Liver (tissue), 9 donors: Measurements from ENCODE around the gene SLC24A4. TPM values are rescaled to one million over a fixed set of nuclear protein-coding genes. Genes with fewer than 3 reads are reported as not detected.
"Not testable (repeated sequence)": the region's sequence is repeated elsewhere in the genome, so short reads cannot be mapped to it uniquely, and the experiment has no call there.

ENCODE experiments used
- DNase-seq: peaks from one replicate; pipeline ENCODE4 v3.0.0-alpha.2; 2017; ENCODE audit warnings: low spot score
- H3K27ac ChIP-seq, 2 donors: one replicate each; pipeline ENCODE4 v1.7.0; 2013; ENCODE audit warnings: inconsistent platforms in 2 of 2, low read length in 2 of 2, control low read depth in 1 of 2, low read depth in 1 of 2, mild to moderate bottlenecking in 1 of 2
- H3K27me3 ChIP-seq, 4 donors: one replicate each; pipeline versions ENCODE4 v1.6.1 to v1.7.0; 2013; ENCODE audit warnings: low read length in 3 of 4, inconsistent platforms in 1 of 4, mild to moderate bottlenecking in 1 of 4, moderate library complexity in 1 of 4; ENCODE audit not compliant: control insufficient read depth in 4 of 4, insufficient read depth in 4 of 4
- H3K36me3 ChIP-seq, 4 donors: one replicate each; pipeline versions ENCODE4 v1.6.1 to v1.7.0; 2013; ENCODE audit warnings: low read length in 3 of 4, mild to moderate bottlenecking in 3 of 4, low read depth in 1 of 4, moderate library complexity in 1 of 4; ENCODE audit not compliant: control insufficient read depth in 4 of 4, insufficient read depth in 3 of 4
- H3K4me1 ChIP-seq, 4 donors: one replicate each; pipeline versions ENCODE4 v1.6.1 to v1.7.0; 2013; ENCODE audit warnings: low read length in 3 of 4, mild to moderate bottlenecking in 3 of 4, moderate library complexity in 1 of 4; ENCODE audit not compliant: control insufficient read depth in 4 of 4, insufficient read depth in 4 of 4
- H3K4me3 ChIP-seq, 3 donors: one replicate each; pipeline versions ENCODE4 v1.6.1 to v1.7.0; 2013; ENCODE audit warnings: low read length in 3 of 3, control low read depth in 1 of 3, low read depth in 1 of 3, mild to moderate bottlenecking in 1 of 3
- H3K9ac ChIP-seq, 2 donors: one replicate each; pipeline ENCODE4 v1.7.0; 2013; ENCODE audit warnings: low read length in 2 of 2, mild to moderate bottlenecking in 2 of 2, moderate library complexity in 2 of 2, control low read depth in 1 of 2, low read depth in 1 of 2
- H3K9me3 ChIP-seq, 4 donors: one replicate each; pipeline versions ENCODE4 v1.6.1 to v1.7.0; 2013; ENCODE audit warnings: low read length in 3 of 4; ENCODE audit not compliant: control insufficient read depth in 4 of 4
- ATF3 ChIP-seq: IDR thresholded peaks from 2 replicates; pipeline ENCODE4 v1.6.1; 2016; ENCODE audit warnings: antibody characterized with exemption
- CTCF ChIP-seq: fragments of 150-350 bp; IDR thresholded peaks from 2 replicates; pipeline ENCODE4 v1.5.1; 2017; ENCODE audit warnings: improper control_type of control experiment, low read depth, low read length; ENCODE audit not compliant: missing input control
- EGR1 ChIP-seq, 2 donors: IDR thresholded peaks; 2 replicates each; pipeline ENCODE4 v1.6.1; 2016 to 2018; ENCODE audit warnings: antibody characterized with exemption in 2 of 2, low read depth in 2 of 2
- FOXA1 ChIP-seq: IDR thresholded peaks from 2 replicates; pipeline ENCODE4 v1.6.1; 2016; ENCODE audit warnings: antibody characterized with exemption
- FOXA2 ChIP-seq: IDR thresholded peaks from 2 replicates; pipeline ENCODE4 v1.6.1; 2016; ENCODE audit warnings: antibody characterized with exemption
- GABPA ChIP-seq, 2 donors: IDR thresholded peaks in 1 of 2; conservative IDR thresholded peaks in 1 of 2; 2 replicates each; pipeline ENCODE4 v1.6.1; 2016; ENCODE audit warnings: antibody characterized with exemption in 2 of 2, mild to moderate bottlenecking in 1 of 2, moderate library complexity in 1 of 2
- HNF4A ChIP-seq, 2 donors: conservative IDR thresholded peaks; 2 replicates each; pipeline ENCODE4 v1.6.1; 2016; ENCODE audit warnings: antibody characterized with exemption in 2 of 2, mild to moderate bottlenecking in 2 of 2
- HNF4G ChIP-seq: IDR thresholded peaks from 2 replicates; pipeline ENCODE4 v1.6.1; 2016; ENCODE audit warnings: antibody characterized with exemption
- JUND ChIP-seq, 2 donors: IDR thresholded peaks; 2 replicates each; pipeline ENCODE4 v1.6.1; 2016; ENCODE audit warnings: antibody characterized with exemption in 2 of 2
- NR2F2 ChIP-seq: IDR thresholded peaks from 2 replicates; pipeline ENCODE4 v1.6.1; 2016; ENCODE audit warnings: antibody characterized with exemption
- RAD21 ChIP-seq, 2 donors: IDR thresholded peaks; 2 replicates each; pipeline ENCODE4 v1.6.1; 2016; ENCODE audit warnings: antibody characterized with exemption in 2 of 2, mild to moderate bottlenecking in 2 of 2
- RXRA ChIP-seq, 2 donors: IDR thresholded peaks; 2 replicates each; pipeline ENCODE4 v1.6.1; 2017 to 2018; ENCODE audit warnings: antibody characterized with exemption in 2 of 2, mild to moderate bottlenecking in 1 of 2
- TAF1 ChIP-seq: conservative IDR thresholded peaks from 2 replicates; pipeline ENCODE4 v1.6.1; 2016; ENCODE audit warnings: antibody characterized with exemption, mild to moderate bottlenecking
- WGBS: extraction: QIAGEN DNeasy Blood & Tissue Kit; methylation state at CpG from one replicate; pipeline ENCODE4 v1.1.7; 2013; 5-methylcytosine and 5-hydroxymethylcytosine counted together
- polyA plus RNA-seq, 2 donors: library from polyadenylated mRNA; stranded (reverse) in 1 of 2; unstranded in 1 of 2; fragments of 200-250 nt in 1 of 2; fragments of >200 nt in 1 of 2; fragmentation: Nextera tagmentation in 1 of 2; extraction: Ambion mirVana in 1 of 2; gene quantifications; one replicate each; pipeline versions ENCODE4 v1.2.1 to v1.2.3, GENCODE V29; 2013 to 2015
- total RNA-seq, 2 donors: library from RNA; depleted of rRNA; stranded (reverse); fragments of >200 nt; gene quantifications; one replicate each; pipeline ENCODE4 v1.2.3, GENCODE V29; 2014
- TF ChIP-seq, protein P1 (sequence below): IDR thresholded peaks from 2 replicates; pipeline ENCODE4 v1.6.1; 2016; ENCODE audit warnings: antibody characterized with exemption
- TF ChIP-seq, protein P2 (sequence below): IDR thresholded peaks from 2 replicates; pipeline ENCODE4 v1.6.1; 2016; ENCODE audit warnings: antibody characterized with exemption
- donor health status: healthy.
- donor health status: healthy.
- donor health status: healthy.
- donor health status: healthy.
- donor health status: healthy.

Gene SLC24A4
- total and polyA plus RNA-seq, 4 donors = 0.06 to 0.23 (median 0.12) TPM

DNA sequence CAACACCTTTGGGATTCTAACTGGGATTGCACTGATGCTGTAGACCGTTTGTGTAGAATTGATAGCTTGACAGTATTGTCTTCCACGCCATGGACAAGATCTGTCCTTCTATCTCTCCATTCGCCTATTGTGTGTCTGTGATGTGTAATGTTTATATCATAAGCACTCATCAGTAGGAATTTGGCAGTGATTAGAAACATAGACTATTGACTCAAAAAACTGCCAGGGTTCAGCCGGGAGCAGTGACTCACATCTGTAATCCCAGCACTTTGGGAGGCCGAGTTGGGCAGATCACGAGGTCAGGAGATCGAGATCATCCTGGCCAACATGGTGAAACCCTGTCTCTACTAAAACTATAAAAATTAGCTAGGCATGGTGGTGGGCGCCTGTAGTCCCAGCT lies 213.3 kb downstream of the SLC24A4 start:
- H3K9me3 ChIP-seq, H3K27me3 ChIP-seq, H3K36me3 ChIP-seq, DNase-seq, H3K4me3 ChIP-seq, H3K9ac ChIP-seq: not testable (repeated sequence)
- WGBS = 62% methylated on average over 8 of the region's 8 CpGs
- TF ChIP-seq HNF4A (conservative IDR thresholded peaks at IDR 0.05) (peak in 1 of 2 donors; percentile 27), JUND (IDR thresholded peaks at IDR 0.05) (peak in 1 of 2 donors; percentile 39), RXRA (IDR thresholded peaks at IDR 0.05) (peak in 1 of 2 donors; percentile 33)
- peak overlapping the region in 1 of 2 donors; percentile 51 for H3K27ac ChIP-seq
- H3K4me1 ChIP-seq = peaks cover 25 to 46% (median 41%) of the 10 kb centered on the region in 4 donors

GRCh38 chr14:92538412-92538985 lies 215.5 kb downstream of the SLC24A4 start:
- no peak overlapping the region for H3K4me3 ChIP-seq
- DNase-seq = no peak
- no peaks in the 10 kb centered on the region for H3K36me3 ChIP-seq
- peaks cover 22 to 32% (median 29%) of the 10 kb centered on the region in 4 donors for H3K4me1 ChIP-seq
- H3K27me3 ChIP-seq = no peaks in the 10 kb centered on the region
- TF ChIP-seq NR2F2 (no peak), HNF4A (conservative IDR thresholded peaks at IDR 0.05) (peak; percentile 72 to 73), JUND (IDR thresholded peaks at IDR 0.05) (peak in 1 of 2 donors; percentile 20), RXRA (IDR thresholded peaks at IDR 0.05) (peak; percentile 5 to 39)
- WGBS = 48% methylated on average over 6 of the region's 6 CpGs
- H3K9ac ChIP-seq = peak overlapping the region; percentile 18 to 24
- H3K9me3 ChIP-seq = no peaks in the 10 kb centered on the region
- peak overlapping the region; percentile 68 to 81 for H3K27ac ChIP-seq

GRCh38 chr14:92539419-92539818 lies 216.5 kb downstream of the SLC24A4 start:
- H3K9me3 ChIP-seq = no peaks in the 10 kb centered on the region
- H3K36me3 ChIP-seq = no peaks in the 10 kb centered on the region
- WGBS = 58% methylated on average over 3 of the region's 3 CpGs
- no peak overlapping the region for H3K9ac ChIP-seq
- H3K4me1 ChIP-seq = peaks cover 23 to 32% (median 29%) of the 10 kb centered on the region in 4 donors
- H3K27ac ChIP-seq = peak overlapping the region; percentile 68 to 81
- no peak for DNase-seq
- TF ChIP-seq HNF4A (conservative IDR thresholded peaks at IDR 0.05) (peak; percentile 64 to 80), TAF1 (no peak), ATF3 (no peak), FOXA1 (no peak), RXRA (IDR thresholded peaks at IDR 0.05) (peak; percentile 59 to 78), CTCF (peak; percentile 1), HNF4G (no peak), RAD21 (IDR thresholded peaks at IDR 0.05) (no peak), FOXA2 (no peak), EGR1 (IDR thresholded peaks at IDR 0.05; ENCODE audit: low read depth in 2 of 2) (no peak), JUND (IDR thresholded peaks at IDR 0.05) (peak in 1 of 2 donors; percentile 58), GABPA (IDR thresholded peaks at IDR 0.05 in 1 of 2, conservative IDR thresholded peaks at IDR 0.05 in 1 of 2) (no peak), NR2F2 (no peak)
- TF ChIP-seq, protein P1, sequence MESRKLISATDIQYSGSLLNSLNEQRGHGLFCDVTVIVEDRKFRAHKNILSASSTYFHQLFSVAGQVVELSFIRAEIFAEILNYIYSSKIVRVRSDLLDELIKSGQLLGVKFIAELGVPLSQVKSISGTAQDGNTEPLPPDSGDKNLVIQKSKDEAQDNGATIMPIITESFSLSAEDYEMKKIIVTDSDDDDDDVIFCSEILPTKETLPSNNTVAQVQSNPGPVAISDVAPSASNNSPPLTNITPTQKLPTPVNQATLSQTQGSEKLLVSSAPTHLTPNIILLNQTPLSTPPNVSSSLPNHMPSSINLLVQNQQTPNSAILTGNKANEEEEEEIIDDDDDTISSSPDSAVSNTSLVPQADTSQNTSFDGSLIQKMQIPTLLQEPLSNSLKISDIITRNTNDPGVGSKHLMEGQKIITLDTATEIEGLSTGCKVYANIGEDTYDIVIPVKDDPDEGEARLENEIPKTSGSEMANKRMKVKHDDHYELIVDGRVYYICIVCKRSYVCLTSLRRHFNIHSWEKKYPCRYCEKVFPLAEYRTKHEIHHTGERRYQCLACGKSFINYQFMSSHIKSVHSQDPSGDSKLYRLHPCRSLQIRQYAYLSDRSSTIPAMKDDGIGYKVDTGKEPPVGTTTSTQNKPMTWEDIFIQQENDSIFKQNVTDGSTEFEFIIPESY = no peak
- TF ChIP-seq, protein P2, sequence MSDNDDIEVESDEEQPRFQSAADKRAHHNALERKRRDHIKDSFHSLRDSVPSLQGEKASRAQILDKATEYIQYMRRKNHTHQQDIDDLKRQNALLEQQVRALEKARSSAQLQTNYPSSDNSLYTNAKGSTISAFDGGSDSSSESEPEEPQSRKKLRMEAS = peak; percentile 56
- H3K4me3 ChIP-seq = no peak overlapping the region
- H3K27me3 ChIP-seq = no peaks in the 10 kb centered on the region
